HepG2 (cell line): Measurements from ENCODE around the gene TRANK1. TPM values are rescaled to one million over a fixed set of nuclear protein-coding genes. Genes with fewer than 3 reads are reported as not detected.

Experiments
- ATAC-seq: fragments of 200-7000 bp; cut with Tn5 transposase; 3 replicates; pipeline ENCODE4 v1.9.1; 2020; ENCODE audit warnings: mild to moderate bottlenecking, moderate library complexity
- BruUV-seq: library from RNA; stranded (reverse); fragments of 400-500 nt; replicated peaks from 2 replicates; lab custom pipeline; 2021; lab: Mats Ljungman, UMichigan
- CTCF ChIA-PET: fragments of 300-600 bp; formaldehyde crosslinking; extraction: SDS; loops from one replicate; lab custom pipeline; 2021; ENCODE audit warnings: low total read pairs, inconsistent platforms, low intra/inter-chr PET ratio; lab: Yijun Ruan, JAX
- POLR2A ChIA-PET: fragments of 350-600 bp; sonication (Branson Sonifier 250); formaldehyde crosslinking; loops from one replicate; lab custom pipeline; 2020; ENCODE audit warnings: antibody characterized with exemption, inconsistent platforms; lab: Yijun Ruan, JAX
- DNase-seq: peaks from one replicate; pipeline ENCODE4 v3.0.0-alpha.2; 2015; ENCODE audit warnings: low spot score
- FAIRE-seq: peaks from 3 replicates; lab custom pipeline; 2011; peaks lifted over from hg19 to GRCh38; lab: Jason Lieb, UNC
- H2AFZ ChIP-seq: one replicate; pipeline ENCODE4 v1.6.1; 2011; ENCODE audit warnings: low read length, inconsistent platforms
- H3K27ac ChIP-seq: fragments of 300-600 bp; 3 replicates; pipeline ENCODE4 v1.8.0; 2011; ENCODE audit warnings: mixed run types, mild to moderate bottlenecking, mixed read lengths, low read length, inconsistent platforms; ENCODE audit not compliant: insufficient read depth; ENCODE audit errors: extremely low read length
- H3K27me3 ChIP-seq, 2 experiments: fragments of 200-600 bp in 1 of 2; 2 replicates in 1 of 2; 3 replicates in 1 of 2; pipeline versions ENCODE4 v1.6.0 to v1.8.0; 2011; ENCODE audit warnings: low read length in 2 of 2, mild to moderate bottlenecking in 2 of 2, moderate library complexity in 2 of 2, inconsistent platforms in 1 of 2; ENCODE audit not compliant: insufficient read depth in 2 of 2, control insufficient read depth in 1 of 2
- H3K36me3 ChIP-seq, 2 experiments: fragments of 200-600 bp in 1 of 2; replicated peaks in 1 of 2; 2 replicates in 1 of 2; 3 replicates in 1 of 2; pipeline versions ENCODE4 v1.5.1 to v1.8.0; 2011; ENCODE audit warnings: low read length in 2 of 2, inconsistent platforms in 1 of 2; ENCODE audit not compliant: insufficient read depth in 2 of 2, control insufficient read depth in 1 of 2
- H3K4me1 ChIP-seq: 2 replicates; pipeline ENCODE4 v1.5.1; 2012; ENCODE audit warnings: low read length, inconsistent platforms; ENCODE audit not compliant: insufficient read depth
- H3K4me2 ChIP-seq: 2 replicates; pipeline ENCODE4 v1.6.0; 2011; ENCODE audit warnings: low read depth, low read length, inconsistent platforms
- H3K4me3 ChIP-seq, 3 experiments: fragments of 200-600 bp in 1 of 3; sonication (generic), shearing (Covaris generic) in 1 of 3; replicated peaks in 1 of 3; 2 replicates each; pipeline ENCODE4 v1.5.1; 2011 to 2016; ENCODE audit warnings: low read length in 3 of 3, inconsistent platforms in 2 of 3, low read depth in 2 of 3, mild to moderate bottlenecking in 2 of 3, control low read depth in 1 of 3, mixed read lengths in 1 of 3; ENCODE audit not compliant: insufficient read depth in 1 of 3
- H3K79me2 ChIP-seq: one replicate; pipeline ENCODE4 v1.6.1; 2011; ENCODE audit warnings: low read length, inconsistent platforms; ENCODE audit not compliant: insufficient read depth
- H3K9ac ChIP-seq: 2 replicates; pipeline ENCODE4 v1.6.0; 2011; ENCODE audit warnings: mild to moderate bottlenecking, low read depth, low read length, inconsistent platforms; ENCODE audit not compliant: insufficient read depth
- H3K9me3 ChIP-seq: 2 replicates; pipeline ENCODE4 v1.5.1; 2012; ENCODE audit warnings: mild to moderate bottlenecking, low read length
- H4K20me1 ChIP-seq: 2 replicates; pipeline ENCODE4 v1.6.0; 2011; ENCODE audit warnings: inconsistent platforms, mild to moderate bottlenecking, low read length, moderate library complexity; ENCODE audit not compliant: insufficient read depth
- ARHGAP35 ChIP-seq: sonication (generic); formaldehyde crosslinking; IDR thresholded peaks from 2 replicates; pipeline ENCODE4 v1.9.0; 2022; ENCODE audit warnings: mild to moderate bottlenecking, inconsistent platforms, moderate library complexity, missing genetic modification reagents, borderline replicate concordance
- ARID2 ChIP-seq: sonication (generic); formaldehyde crosslinking; IDR thresholded peaks from 2 replicates; pipeline ENCODE4 v1.8.1; 2022; ENCODE audit warnings: mild to moderate bottlenecking, missing genetic modification reagents, borderline replicate concordance
- CENPX ChIP-seq: sonication (generic); formaldehyde crosslinking; IDR thresholded peaks from 2 replicates; pipeline ENCODE4 v1.9.0; 2021; ENCODE audit warnings: mild to moderate bottlenecking, missing genetic modification reagents, moderate library complexity
- CREB3 ChIP-seq: sonication (generic); formaldehyde crosslinking; IDR thresholded peaks from 2 replicates; pipeline ENCODE4 v1.5.0; 2020; ENCODE audit warnings: missing genetic modification reagents
- E2F1 ChIP-seq: sonication (generic); formaldehyde crosslinking; IDR thresholded peaks from 2 replicates; pipeline ENCODE4 v1.5.0; 2020; ENCODE audit warnings: missing genetic modification reagents
- EP300 ChIP-seq, 3 experiments: sonication (generic) in 1 of 3; formaldehyde crosslinking in 1 of 3; IDR thresholded peaks; 2 replicates each; pipeline versions ENCODE4 v1.5.1 to v1.6.1; 2011 to 2020; ENCODE audit warnings: low read depth in 2 of 3, low read length in 2 of 3, borderline replicate concordance in 1 of 3, improper control_type of control experiment in 1 of 3, mild to moderate bottlenecking in 1 of 3, missing genetic modification reagents in 1 of 3, moderate library complexity in 1 of 3
- KLF11 ChIP-seq: IDR thresholded peaks from 2 replicates; pipeline ENCODE4 v1.6.1; 2016; ENCODE audit warnings: missing compliant biosample characterization
- MAFK ChIP-seq, 2 experiments: IDR thresholded peaks in 1 of 2; conservative IDR thresholded peaks in 1 of 2; 2 replicates each; pipeline ENCODE4 v1.6.1; 2011; ENCODE audit warnings: improper control_type of control experiment in 2 of 2, low read length in 2 of 2
- NR1H2 ChIP-seq: sonication (generic); formaldehyde crosslinking; IDR thresholded peaks from 2 replicates; pipeline ENCODE4 v1.8.1; 2022; ENCODE audit warnings: low read depth, missing genetic modification reagents, borderline replicate concordance
- PCBP1 ChIP-seq: fragments of 200-400 bp; formaldehyde crosslinking; IDR thresholded peaks from 2 replicates; pipeline ENCODE4 v1.6.1; 2017; ENCODE audit warnings: mild to moderate bottlenecking, low read depth, low read length, borderline replicate concordance
- SMC3 ChIP-seq: IDR thresholded peaks from 2 replicates; pipeline ENCODE4 v1.6.1; 2011; ENCODE audit warnings: low read length, improper control_type of control experiment
- SSRP1 ChIP-seq: IDR thresholded peaks from 2 replicates; pipeline ENCODE4 v1.6.1; 2016; ENCODE audit warnings: control low read depth
- TEAD3 ChIP-seq: optimal IDR thresholded peaks from 2 replicates; pipeline ENCODE3; 2016; ENCODE audit warnings: borderline replicate concordance
- TP53 ChIP-seq: sonication (generic); formaldehyde crosslinking; conservative IDR thresholded peaks from 2 replicates; pipeline ENCODE4 v1.4.0; 2020; ENCODE audit warnings: missing genetic modification reagents
- ZBTB38 ChIP-seq: sonication (generic); formaldehyde crosslinking; IDR thresholded peaks from 2 replicates; pipeline ENCODE4 v1.5.1; 2020; ENCODE audit warnings: mild to moderate bottlenecking, missing genetic modification reagents
- ZNF12 ChIP-seq: sonication (generic); formaldehyde crosslinking; IDR thresholded peaks from 2 replicates; pipeline ENCODE4 v1.5.0; 2020; ENCODE audit warnings: missing genetic modification reagents
- ZNF180 ChIP-seq: sonication (generic); formaldehyde crosslinking; IDR thresholded peaks from 2 replicates; pipeline ENCODE4 v1.4.0; 2020; ENCODE audit warnings: low read depth, missing genetic modification reagents, borderline replicate concordance
- ZNF282 ChIP-seq: fragments of 450-650 bp; IDR thresholded peaks from 2 replicates; pipeline ENCODE4 v1.6.1; 2018; ENCODE audit not compliant: partially characterized antibody
- ZNF33A ChIP-seq: sonication (generic); formaldehyde crosslinking; IDR thresholded peaks from 2 replicates; pipeline ENCODE4 v1.5.1; 2020; ENCODE audit warnings: missing genetic modification reagents, mild to moderate bottlenecking, moderate library complexity, borderline replicate concordance
- ZNF343 ChIP-seq: sonication (generic); formaldehyde crosslinking; IDR thresholded peaks from 2 replicates; pipeline ENCODE4 v1.4.0; 2020; ENCODE audit warnings: mild to moderate bottlenecking, missing genetic modification reagents
- ZSCAN5A ChIP-seq: sonication (generic); formaldehyde crosslinking; IDR thresholded peaks from 2 replicates; pipeline ENCODE4 v1.8.0; 2022; ENCODE audit warnings: mild to moderate bottlenecking, missing genetic modification reagents, borderline replicate concordance
- WGBS: methylation state at CpG from one replicate; pipeline ENCODE4 v1.1.6; 2017; ENCODE audit warnings: low lambda C conversion rate; 5-methylcytosine and 5-hydroxymethylcytosine counted together
- in situ Hi-C: cut with HindIII; loops from 2 replicates; pipeline ENCODE4 v1.10.0; 2017; ENCODE audit warnings: low pct_unique_long_range_greater_than_20kb; ENCODE audit not compliant: extremely low pct_ligation_motif_present
- intact Hi-C: fragments of 100-400 bp; cut with micrococcal nuclease; formaldehyde crosslinking; loops from one replicate; pipeline ENCODE4 v1.10.0; 2022; ENCODE audit not compliant: unreplicated experiment
- polyA plus RNA-seq, 8 experiments: library from polyadenylated mRNA; depleted of rRNA in 3 of 8; stranded (reverse) in 7 of 8; unstranded in 1 of 8; fragments of >200 nt; fragmentation: Illumina TruSeq in 4 of 8; extraction: Trizol in 4 of 8; gene quantifications; 2 replicates each; pipeline versions ENCODE4 v1.2.1 to v1.2.3, GENCODE V29; 2011 to 2016; ENCODE audit warnings: low read depth in 4 of 8, missing spikeins in 1 of 8, mixed read lengths in 1 of 8; ENCODE audit not compliant: insufficient read depth in 1 of 8
- total RNA-seq, 5 experiments: library from RNA; depleted of rRNA; stranded (reverse); fragments of >200 nt; fragmentation: Illumina TruSeq; extraction: Trizol; gene quantifications; 2 replicates each; pipeline ENCODE4 v1.2.3, GENCODE V29; 2016; ENCODE audit warnings: low read depth in 1 of 5

Gene TRANK1
- total and polyA plus RNA-seq, 2 of the 13 experiments (the other 11 are each of a cell fraction or from before 2014, with no cell fraction given), result 0.13 to 0.32 TPM

- POLR2A ChIA-PET, result no interaction called here
- intact Hi-C loops, result no loop called here
- 53% methylated on average over 4 of the region's 4 CpGs for WGBS
Measured at GRCh38 chr3:36824443-36824842, 120.4 kb downstream of the TRANK1 start.

GRCh38 chr3:36823806-36824205 is 121.0 kb downstream of the TRANK1 start:
- intact Hi-C loops (no loop called here), in situ Hi-C loops (no loop called here)
- H3K36me3 ChIP-seq, result no peaks in the 10 kb centered on the region
- no peaks in the 10 kb centered on the region for H4K20me1 ChIP-seq
- BruUV-seq, result no TSS peak
- ChIA-PET POLR2A (no interaction called here), CTCF (no interaction called here)
- H3K4me2 ChIP-seq, result no peak overlapping the region
- H3K79me2 ChIP-seq, result no peaks in the 10 kb centered on the region
- no peaks in the 10 kb centered on the region for H3K9me3 ChIP-seq
- H3K27me3 ChIP-seq, result peaks cover 2 to 13% of the 10 kb centered on the region in 2 experiments; a peak in 2 of 5 replicates
- DNase-seq (no peak), FAIRE-seq (no peak), ATAC-seq (no peak)
- no peaks in the 10 kb centered on the region for H3K4me1 ChIP-seq
- no peak overlapping the region for H2AFZ ChIP-seq
- no peak overlapping the region for H3K9ac ChIP-seq
- 0% methylated on average over 2 of the region's 3 CpGs for WGBS
- no peak overlapping the region for H3K4me3 ChIP-seq
- no peak overlapping the region for H3K27ac ChIP-seq
- TF ChIP-seq ZNF33A (CRISPR knock-in tag) (no peak), TP53 (CRISPR knock-in tag) (no peak), CREB3 (CRISPR knock-in tag) (no peak), ZNF12 (no peak), SMC3 (no peak), CENPX (CRISPR knock-in tag) (no peak), NR1H2 (CRISPR knock-in tag) (no peak), EP300 (IDR thresholded peaks at IDR 0.05; ENCODE audit: low read depth in 2 of 2, low read length in 2 of 2) (no peak), EP300 (CRISPR knock-in tag; IDR thresholded peaks at IDR 0.05; ENCODE audit: borderline replicate concordance) (no peak), ZSCAN5A (CRISPR knock-in tag) (no peak)

More at GRCh38 chr3:36824443-36824842, 120.4 kb downstream of the TRANK1 start:
- Histone ChIP-seq H4K20me1 (no peaks in the 10 kb centered on the region), H3K9ac (no peak overlapping the region), H3K4me3 (no peak overlapping the region), H3K9me3 (no peaks in the 10 kb centered on the region), H3K27ac (no peak overlapping the region)
- ATAC-seq (no peak), DNase-seq (no peak), FAIRE-seq (no peak)
- no TSS peak for BruUV-seq
- CTCF ChIA-PET, result no interaction called here
- in situ Hi-C loops, result no loop called here
- TF ChIP-seq E2F1 (CRISPR knock-in tag), result no peak
- TF ChIP-seq ZNF282, result no peak
- TF ChIP-seq ZNF180, result no peak
- no peak for TF ChIP-seq KLF11 (CRISPR knock-in tag)
- no peak for TF ChIP-seq ZNF343 (CRISPR knock-in tag)
- TF ChIP-seq MAFK (conservative IDR thresholded peaks at IDR 0.05 in 1 of 2, IDR thresholded peaks at IDR 0.05 in 1 of 2; ENCODE audit: low read length in 2 of 2), result no peak
- no peak for TF ChIP-seq ARHGAP35 (CRISPR knock-in tag)
- TF ChIP-seq SSRP1 (CRISPR knock-in tag), result no peak
- TF ChIP-seq PCBP1, result no peak
- TF ChIP-seq TEAD3 (CRISPR knock-in tag), result no peak
- no peak for TF ChIP-seq ZBTB38 (CRISPR knock-in tag)
- no peak for TF ChIP-seq ARID2 (CRISPR knock-in tag)
- TF ChIP-seq, all 625 proteins: peak for 0
- Histone ChIP-seq H2AFZ (no peak overlapping the region), H3K4me2 (no peak overlapping the region), H3K36me3 (no peaks in the 10 kb centered on the region), H3K4me1 (no peaks in the 10 kb centered on the region), H3K27me3 (peaks cover 2 to 13% of the 10 kb centered on the region in 2 experiments; a peak in 2 of 5 replicates), H3K79me2 (no peaks in the 10 kb centered on the region)
